Mesothelial cell of epicardium (in vitro differentiated cells): ENCODE measurements around the gene MS4A15. TPM values are rescaled to one million over a fixed set of nuclear protein-coding genes. Genes with fewer than 3 reads are reported as not detected.

ENCODE experiments used
- DNase-seq, 2 experiments: peaks; one replicate each; pipeline ENCODE4 v3.0.0; 2021; ENCODE audit warnings: low spot score in 2 of 2; ENCODE audit not compliant: unreplicated experiment in 2 of 2
- H3K27ac Mint-ChIP-seq: 2 replicates; pipeline ENCODE4 v1.8.0; 2021; ENCODE audit warnings: mixed read lengths
- H3K27me3 Mint-ChIP-seq: 2 replicates; pipeline ENCODE4 v1.8.0; 2021; ENCODE audit warnings: low read depth, mixed read lengths
- H3K36me3 Mint-ChIP-seq: 2 replicates; pipeline ENCODE4 v1.8.0; 2021; ENCODE audit warnings: mixed read lengths
- H3K4me1 Mint-ChIP-seq: 2 replicates; pipeline ENCODE4 v1.8.0; 2021; ENCODE audit warnings: mixed read lengths
- H3K4me3 Mint-ChIP-seq: 2 replicates; pipeline ENCODE4 v1.8.0; 2021; ENCODE audit warnings: mild to moderate bottlenecking, moderate library complexity, mixed read lengths
- H3K9me3 Mint-ChIP-seq: 2 replicates; pipeline ENCODE4 v1.8.0; 2021; ENCODE audit warnings: mixed read lengths
- CTCF ChIP-seq: fragments of 200-600 bp; sonication (generic); IDR thresholded peaks from one replicate; pipeline ENCODE4 v1.5.0; 2021; ENCODE audit warnings: antibody characterized with exemption; ENCODE audit not compliant: unreplicated experiment
- total RNA-seq: library from RNA; stranded (reverse); gene quantifications from 3 replicates; pipeline ENCODE4 v1.2.1, GENCODE V29; 2021

MS4A15 gene
- total RNA-seq, 1 donor from 2014 or later, result 0.13 TPM

- DNase-seq, result no peak
- no peaks in the 10 kb centered on the region for H3K36me3 Mint-ChIP-seq
- H3K4me1 Mint-ChIP-seq, result peaks cover 25% of the 10 kb centered on the region
- peaks cover 4% of the 10 kb centered on the region for H3K27me3 Mint-ChIP-seq
- H3K27ac Mint-ChIP-seq, result no peak overlapping the region
- H3K4me3 Mint-ChIP-seq, result no peak overlapping the region
- H3K9me3 Mint-ChIP-seq, result no peaks in the 10 kb centered on the region
- TF ChIP-seq CTCF, result no peak
Observed at GRCh38 chr11:60774726-60775125, 18.1 kb downstream of the MS4A15 start.

- TF ChIP-seq CTCF, result peak; percentile 92
- no peak overlapping the region for H3K4me3 Mint-ChIP-seq
- peak overlapping the region; percentile 30 for H3K27ac Mint-ChIP-seq
- peaks cover 25% of the 10 kb centered on the region for H3K4me1 Mint-ChIP-seq
- peak; percentile 62 to 91 for DNase-seq
- peaks cover 4% of the 10 kb centered on the region for H3K27me3 Mint-ChIP-seq
- H3K36me3 Mint-ChIP-seq, result no peaks in the 10 kb centered on the region
- H3K9me3 Mint-ChIP-seq, result no peaks in the 10 kb centered on the region
Observed at GRCh38 chr11:60775420-60775961, 18.8 kb downstream of the MS4A15 start.

- no peak for TF ChIP-seq CTCF
- Mint-ChIP-seq H3K4me3 (no peak overlapping the region), H3K27ac (no peak overlapping the region), H3K36me3 (no peaks in the 10 kb centered on the region), H3K27me3 (peaks cover 4% of the 10 kb centered on the region), H3K4me1 (peaks cover 25% of the 10 kb centered on the region), H3K9me3 (no peaks in the 10 kb centered on the region)
- no peak for DNase-seq
Observed at GRCh38 chr11:60776167-60776566, 19.5 kb downstream of the MS4A15 start.

- peak overlapping the region; percentile 1 for H3K27ac Mint-ChIP-seq
- peaks cover 4% of the 10 kb centered on the region for H3K27me3 Mint-ChIP-seq
- no peak for DNase-seq
- H3K9me3 Mint-ChIP-seq, result no peaks in the 10 kb centered on the region
- H3K36me3 Mint-ChIP-seq, result no peaks in the 10 kb centered on the region
- peaks cover 25% of the 10 kb centered on the region for H3K4me1 Mint-ChIP-seq
- no peak overlapping the region for H3K4me3 Mint-ChIP-seq
- no peak for TF ChIP-seq CTCF
Observed at GRCh38 chr11:60777106-60777505, 20.4 kb downstream of the MS4A15 start.

GRCh38 chr11:60777572-60777971 is 20.9 kb downstream of the MS4A15 start:
- TF ChIP-seq CTCF, result no peak
- no peak for DNase-seq
- Mint-ChIP-seq H3K9me3 (no peaks in the 10 kb centered on the region), H3K27ac (peak overlapping the region; percentile 1), H3K27me3 (peaks cover 4% of the 10 kb centered on the region), H3K4me3 (no peak overlapping the region), H3K4me1 (peaks cover 25% of the 10 kb centered on the region), H3K36me3 (no peaks in the 10 kb centered on the region)

- peaks cover 4% of the 10 kb centered on the region for H3K27me3 Mint-ChIP-seq
- no peaks in the 10 kb centered on the region for H3K36me3 Mint-ChIP-seq
- H3K27ac Mint-ChIP-seq, result no peak overlapping the region
- no peak overlapping the region for H3K4me3 Mint-ChIP-seq
- DNase-seq, result no peak
- no peak for TF ChIP-seq CTCF
- peaks cover 17% of the 10 kb centered on the region for H3K4me1 Mint-ChIP-seq
- H3K9me3 Mint-ChIP-seq, result no peaks in the 10 kb centered on the region
Observed at GRCh38 chr11:60780065-60780464, 23.4 kb downstream of the MS4A15 start.
